H1 (cell line): ENCODE data around the gene RBM5. TPM values are rescaled to one million over a fixed set of nuclear protein-coding genes. Genes with fewer than 3 reads are reported as not detected.

Experiments
- JUND ChIP-seq: IDR thresholded peaks from 2 replicates; pipeline ENCODE4 v1.6.1; 2011; ENCODE audit warnings: mild to moderate bottlenecking, improper control_type of control experiment, low read length
- polyA plus RNA-seq, 7 experiments: library from polyadenylated mRNA; depleted of rRNA in 3 of 7; stranded (reverse) in 5 of 7; unstranded in 2 of 7; fragments of >200 nt in 5 of 7; fragments of 200-250 nt in 2 of 7; gene quantifications; 1 replicate in 5 of 7; 2 replicates in 1 of 7; 4 replicates in 1 of 7; pipeline versions ENCODE4 v1.2.1 to v1.2.3, GENCODE V29; 2011 to 2013; ENCODE audit warnings: missing spikeins in 2 of 7, mixed read lengths in 2 of 7
- total RNA-seq: library from RNA; stranded (reverse); fragmentation: NEBNext Ultra II Directional; extraction: Animal tissue kit (Norgen Biotek cat#: 25700); gene quantifications from 2 replicates; pipeline ENCODE4 v1.2.1, GENCODE V29; 2021

Gene RBM5
- total and polyA plus RNA-seq, 2 of the 8 experiments (the other 6 are each of a cell fraction or from before 2014, with no cell fraction given), result 82.7 to 144 TPM

DNA sequence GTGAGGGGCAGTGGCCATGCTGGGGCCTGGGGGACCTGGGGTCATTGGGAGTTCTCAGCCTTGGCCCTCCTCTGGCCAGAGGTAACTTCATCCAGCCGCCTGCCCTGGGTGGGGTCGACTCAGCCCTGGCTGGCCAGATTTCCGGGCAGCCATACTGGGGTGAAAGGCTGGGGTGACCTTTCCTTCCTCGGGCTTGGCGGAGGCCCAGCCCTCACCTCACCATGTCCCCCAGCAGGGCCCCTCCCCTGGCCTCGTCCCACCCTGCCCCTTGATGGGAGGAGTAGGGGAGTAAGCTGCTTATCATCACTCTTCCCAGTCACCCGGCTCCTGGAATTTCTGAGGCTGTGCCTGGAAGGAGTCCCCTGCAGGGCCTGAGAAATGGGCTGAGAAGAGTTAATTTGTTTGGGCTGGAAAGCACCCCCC, 71.9 kb downstream of the RBM5 start (continued):
- TF ChIP-seq JUND, result no peak
